Measurements from ENCODE around the gene BRICD5. TPM values are rescaled to one million over a fixed set of nuclear protein-coding genes. Genes with fewer than 3 reads are reported as not detected.

The BRICD5 gene
- total and polyA plus RNA-seq, 2 experiments from 2014 or later: 6.2 to 9.9 TPM

DNA sequence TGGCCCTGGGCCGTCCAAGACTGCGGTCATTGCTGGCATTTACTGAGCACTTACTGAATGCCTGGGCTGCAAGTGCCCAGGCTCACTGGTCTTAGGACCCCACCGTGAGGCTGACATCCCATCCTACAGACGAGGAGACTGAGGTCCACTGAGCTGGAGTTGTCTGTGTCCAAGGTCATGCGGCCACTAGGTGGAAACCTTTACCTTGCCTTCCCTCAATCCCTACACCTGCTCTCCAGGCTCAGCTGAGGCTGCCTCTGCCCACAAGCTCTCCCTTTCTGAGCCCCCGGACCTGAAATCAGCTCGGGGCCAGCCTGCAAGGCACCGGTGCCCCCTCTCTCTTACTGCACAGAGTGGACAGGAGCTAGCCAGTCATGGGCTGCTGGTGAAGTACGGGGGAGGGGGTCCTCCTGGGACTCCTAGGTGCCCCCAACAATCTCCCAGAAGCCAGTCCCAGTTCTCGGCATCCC lies 15.8 kb downstream of the BRICD5 start:
- Histone ChIP-seq H3K9me2 (replicated peaks; ENCODE audit: insufficient read depth) (no peaks in the 10 kb centered on the region), H4K20me1 (ENCODE audit: insufficient read depth, poor library complexity, severe bottlenecking) (no peaks in the 10 kb centered on the region), H3K79me2 (no peaks in the 10 kb centered on the region), H3K27ac (no peak overlapping the region), H3K4me3 (no peak overlapping the region), H3K27me3 (peaks cover 23% of the 10 kb centered on the region), H2AFZ (no peak overlapping the region), H3K4me1 (ENCODE audit: insufficient read depth) (peaks cover 10% of the 10 kb centered on the region), H3K36me3 (replicated peaks; ENCODE audit: insufficient read depth, low read depth) (no peaks in the 10 kb centered on the region), H3K9me3 (ENCODE audit: low read depth) (no peaks in the 10 kb centered on the region), H3K4me2 (peak overlapping the region; percentile 92)
- no peak for TF ChIP-seq EZH2 (IDR thresholded peaks at IDR 0.05; ENCODE audit: borderline replicate concordance)
- TF ChIP-seq, protein P1, sequence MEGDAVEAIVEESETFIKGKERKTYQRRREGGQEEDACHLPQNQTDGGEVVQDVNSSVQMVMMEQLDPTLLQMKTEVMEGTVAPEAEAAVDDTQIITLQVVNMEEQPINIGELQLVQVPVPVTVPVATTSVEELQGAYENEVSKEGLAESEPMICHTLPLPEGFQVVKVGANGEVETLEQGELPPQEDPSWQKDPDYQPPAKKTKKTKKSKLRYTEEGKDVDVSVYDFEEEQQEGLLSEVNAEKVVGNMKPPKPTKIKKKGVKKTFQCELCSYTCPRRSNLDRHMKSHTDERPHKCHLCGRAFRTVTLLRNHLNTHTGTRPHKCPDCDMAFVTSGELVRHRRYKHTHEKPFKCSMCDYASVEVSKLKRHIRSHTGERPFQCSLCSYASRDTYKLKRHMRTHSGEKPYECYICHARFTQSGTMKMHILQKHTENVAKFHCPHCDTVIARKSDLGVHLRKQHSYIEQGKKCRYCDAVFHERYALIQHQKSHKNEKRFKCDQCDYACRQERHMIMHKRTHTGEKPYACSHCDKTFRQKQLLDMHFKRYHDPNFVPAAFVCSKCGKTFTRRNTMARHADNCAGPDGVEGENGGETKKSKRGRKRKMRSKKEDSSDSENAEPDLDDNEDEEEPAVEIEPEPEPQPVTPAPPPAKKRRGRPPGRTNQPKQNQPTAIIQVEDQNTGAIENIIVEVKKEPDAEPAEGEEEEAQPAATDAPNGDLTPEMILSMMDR (IDR thresholded peaks at IDR 0.05; ENCODE audit: poor library complexity): peak; percentile 51
- DNase-seq (ENCODE audit: low spot score): peak; percentile 69
- WGBS (ENCODE audit: low lambda C conversion rate, missing lambda C conversion rate): 18% methylated on average over 10 of the region's 10 CpGs

DNA sequence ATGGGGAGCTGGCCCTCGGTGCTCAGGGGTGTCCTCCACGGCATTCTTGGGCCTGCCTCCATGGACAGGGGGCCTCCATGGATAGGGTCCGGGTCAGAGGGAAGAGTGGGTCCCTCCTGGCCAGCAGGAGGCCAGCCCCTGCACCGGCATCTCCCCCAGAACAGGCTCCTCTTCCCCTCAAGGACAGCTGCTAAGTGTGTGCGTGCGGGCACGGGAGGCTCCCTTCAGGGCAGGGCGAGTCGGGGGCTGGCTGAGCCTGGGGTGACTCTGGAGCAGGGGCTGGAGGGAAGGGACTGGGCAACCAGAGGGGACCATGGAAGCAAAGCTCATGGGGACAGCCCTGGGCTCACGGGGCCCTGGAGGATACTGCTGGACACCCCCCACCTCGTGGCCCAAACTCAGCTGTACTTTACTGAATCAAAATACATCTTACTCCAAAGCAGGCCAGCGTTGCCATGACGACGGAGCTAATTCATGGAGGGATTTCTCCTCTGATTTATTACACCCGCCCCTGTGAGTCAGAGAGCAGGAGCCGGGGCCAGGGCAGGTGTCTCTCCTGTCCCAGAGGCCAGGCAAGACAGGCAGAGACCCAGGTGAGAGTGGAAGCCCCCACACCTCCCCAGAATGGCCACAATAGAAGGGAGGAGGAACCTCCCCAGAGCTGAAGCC lies 16.4 kb downstream of the BRICD5 start:
- DNase-seq (ENCODE audit: low spot score): peak; percentile 70

DNA sequence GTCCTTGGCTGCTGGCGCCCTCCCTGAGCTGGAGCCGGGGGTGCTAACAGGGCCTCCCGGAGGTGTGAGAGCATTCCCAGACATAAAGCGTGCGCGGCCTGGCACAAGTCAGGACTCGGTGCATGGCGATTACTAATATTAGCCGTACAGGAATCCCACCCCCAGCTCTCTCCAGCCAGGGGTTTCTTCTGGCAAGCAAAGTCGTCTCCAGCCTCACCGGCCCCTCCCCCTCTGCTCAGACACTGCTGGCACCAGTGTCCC lies 19.3 kb downstream of the BRICD5 start:
- TF ChIP-seq, protein P1 (IDR thresholded peaks at IDR 0.05; ENCODE audit: poor library complexity): no peak
- TF ChIP-seq EZH2phosphoT487 (IDR thresholded peaks at IDR 0.05; ENCODE audit: low read depth, severe bottlenecking, unreplicated experiment) (no peak), EZH2 (IDR thresholded peaks at IDR 0.05; ENCODE audit: borderline replicate concordance) (no peak)

More for the DNA sequence above, 16.4 kb downstream of the BRICD5 start:
- Histone ChIP-seq H3K4me1 (ENCODE audit: insufficient read depth) (peaks cover 10% of the 10 kb centered on the region), H4K20me1 (ENCODE audit: insufficient read depth, poor library complexity, severe bottlenecking) (no peaks in the 10 kb centered on the region), H3K79me2 (no peaks in the 10 kb centered on the region), H3K9me3 (ENCODE audit: low read depth) (no peaks in the 10 kb centered on the region), H3K27me3 (peaks cover 23% of the 10 kb centered on the region), H3K36me3 (replicated peaks; ENCODE audit: insufficient read depth, low read depth) (no peaks in the 10 kb centered on the region), H2AFZ (no peak overlapping the region), H3K4me2 (no peak overlapping the region), H3K27ac (no peak overlapping the region), H3K9me2 (replicated peaks; ENCODE audit: insufficient read depth) (no peaks in the 10 kb centered on the region), H3K4me3 (no peak overlapping the region)
- TF ChIP-seq EZH2 (IDR thresholded peaks at IDR 0.05; ENCODE audit: borderline replicate concordance): no peak
- TF ChIP-seq, protein P1 (IDR thresholded peaks at IDR 0.05; ENCODE audit: poor library complexity): no peak
- TF ChIP-seq EZH2phosphoT487 (IDR thresholded peaks at IDR 0.05; ENCODE audit: low read depth, severe bottlenecking, unreplicated experiment): no peak
- WGBS (ENCODE audit: low lambda C conversion rate, missing lambda C conversion rate): 74% methylated on average over 16 of the region's 16 CpGs

More for the DNA sequence above, 19.3 kb downstream of the BRICD5 start:
- H3K4me3 ChIP-seq: no peak overlapping the region
- no peak for DNase-seq (ENCODE audit: low spot score)
- H2AFZ ChIP-seq: no peak overlapping the region
- H3K4me2 ChIP-seq: no peak overlapping the region
- no peak overlapping the region for H3K27ac ChIP-seq
- H4K20me1 ChIP-seq (ENCODE audit: insufficient read depth, poor library complexity, severe bottlenecking): no peaks in the 10 kb centered on the region
- no peaks in the 10 kb centered on the region for H3K36me3 ChIP-seq (replicated peaks; ENCODE audit: insufficient read depth, low read depth)
- H3K9me3 ChIP-seq (ENCODE audit: low read depth): no peaks in the 10 kb centered on the region
- 91% methylated on average over 11 of the region's 11 CpGs for WGBS (ENCODE audit: low lambda C conversion rate, missing lambda C conversion rate)
- H3K4me1 ChIP-seq (ENCODE audit: insufficient read depth): peaks cover 10% of the 10 kb centered on the region
- no peaks in the 10 kb centered on the region for H3K9me2 ChIP-seq (replicated peaks; ENCODE audit: insufficient read depth)
- H3K79me2 ChIP-seq: no peaks in the 10 kb centered on the region
- H3K27me3 ChIP-seq: peaks cover 5% of the 10 kb centered on the region
